Endothelial cell of umbilical vein (primary cell): ENCODE measurements around the gene PLEKHG3. TPM values are rescaled to one million over a fixed set of nuclear protein-coding genes. Genes with fewer than 3 reads are reported as not detected.

Experiments used
- BruUV-seq: library from RNA; stranded (reverse); fragments of 400-500 nt; replicated peaks from 2 replicates; lab custom pipeline; 2021; lab: Mats Ljungman, UMichigan
- CTCF ChIA-PET: fragments of 300-600, 350-600 bp; sonication (Branson Sonifier 250); formaldehyde crosslinking; loops from one replicate; lab custom pipeline; 2021; ENCODE audit warnings: antibody characterized with exemption, inconsistent platforms; lab: Charles Lee
- POLR2A ChIA-PET: fragments of 300-600, 350-600 bp; sonication (Branson Sonifier 250); formaldehyde crosslinking; loops from one replicate; lab custom pipeline; 2021; ENCODE audit warnings: antibody characterized with exemption, inconsistent platforms; lab: Charles Lee
- DNase-seq: peaks from one replicate; pipeline ENCODE4 v3.0.0-alpha.2; 2011; ENCODE audit warnings: low read depth, low spot score
- FAIRE-seq: peaks from 2 replicates; lab custom pipeline; 2011; peaks lifted over from hg19 to GRCh38; lab: Jason Lieb, UNC
- H2AFZ ChIP-seq: 2 replicates; pipeline ENCODE4 v1.6.0; 2012; ENCODE audit warnings: low read depth, low read length, control low read depth, inconsistent platforms
- H3K27ac ChIP-seq: 2 replicates; pipeline ENCODE4 v1.5.1; 2011; ENCODE audit warnings: low read depth, mild to moderate bottlenecking, control low read depth, low read length, moderate library complexity; ENCODE audit not compliant: insufficient read depth
- H3K27me3 ChIP-seq, 2 experiments: 2 replicates each; pipeline versions ENCODE4 v1.6.0 to v1.6.1; 2011; ENCODE audit warnings: low read length in 2 of 2, mixed read lengths in 1 of 2; ENCODE audit not compliant: control insufficient read depth in 2 of 2, insufficient read depth in 2 of 2
- H3K36me3 ChIP-seq, 2 experiments: 2 replicates in 1 of 2; 3 replicates in 1 of 2; pipeline ENCODE4 v1.5.1; 2011; ENCODE audit warnings: low read length in 2 of 2, mild to moderate bottlenecking in 1 of 2, moderate library complexity in 1 of 2; ENCODE audit not compliant: control insufficient read depth in 2 of 2, insufficient read depth in 2 of 2; ENCODE audit errors: extremely low read depth in 1 of 2
- H3K4me1 ChIP-seq: 3 replicates; pipeline ENCODE4 v1.5.1; 2011; ENCODE audit warnings: mild to moderate bottlenecking, low read length; ENCODE audit not compliant: control insufficient read depth, insufficient read depth; ENCODE audit errors: extremely low read depth
- H3K4me2 ChIP-seq: 2 replicates; pipeline ENCODE4 v1.6.1; 2011; ENCODE audit warnings: low read length, control low read depth, mixed read lengths; ENCODE audit not compliant: insufficient read depth
- H3K4me3 ChIP-seq, 3 experiments: fragments of 200-600 bp in 1 of 3; sonication (generic), shearing (Covaris generic) in 1 of 3; replicated peaks in 1 of 3; 2 replicates each; pipeline ENCODE4 v1.5.1; 2011 to 2016; ENCODE audit warnings: control low read depth in 3 of 3, low read length in 3 of 3, mild to moderate bottlenecking in 2 of 3, inconsistent platforms in 1 of 3, low read depth in 1 of 3, moderate library complexity in 1 of 3; ENCODE audit not compliant: insufficient read depth in 1 of 3
- H3K79me2 ChIP-seq: 2 replicates; pipeline ENCODE4 v1.6.0; 2012; ENCODE audit warnings: low read length, inconsistent platforms; ENCODE audit not compliant: control insufficient read depth, insufficient read depth
- H3K9ac ChIP-seq: replicated peaks from 2 replicates; pipeline ENCODE3; 2011; ENCODE audit warnings: low read length, control low read depth; ENCODE audit not compliant: insufficient read depth; ENCODE audit errors: extremely low read depth
- H3K9me1 ChIP-seq: replicated peaks from 3 replicates; pipeline ENCODE4 v1.6.0; 2011; ENCODE audit warnings: mild to moderate bottlenecking, low read length; ENCODE audit not compliant: control insufficient read depth, insufficient read depth; ENCODE audit errors: extremely low read depth
- H3K9me3 ChIP-seq: replicated peaks from 2 replicates; pipeline ENCODE4 v1.5.1; 2012; ENCODE audit warnings: low read length, inconsistent platforms; ENCODE audit not compliant: control insufficient read depth, insufficient read depth
- H4K20me1 ChIP-seq: replicated peaks from 2 replicates; pipeline ENCODE3; 2011; ENCODE audit warnings: mild to moderate bottlenecking, low read length; ENCODE audit not compliant: control insufficient read depth, insufficient read depth; ENCODE audit errors: extremely low read depth
- EZH2 ChIP-seq: IDR thresholded peaks from 2 replicates; pipeline ENCODE4 v1.6.1; 2012; ENCODE audit warnings: borderline replicate concordance, low read depth, mild to moderate bottlenecking, moderate library complexity, low read length, inconsistent platforms; ENCODE audit not compliant: severe bottlenecking
- FOS ChIP-seq: IDR thresholded peaks from 2 replicates; pipeline ENCODE4 v1.6.1; 2011; ENCODE audit warnings: mild to moderate bottlenecking, low read length, moderate library complexity, borderline replicate concordance; ENCODE audit not compliant: insufficient read depth
- GATA2 ChIP-seq: IDR thresholded peaks from 2 replicates; pipeline ENCODE4 v1.7.0; 2011; ENCODE audit warnings: low read depth, mild to moderate bottlenecking, moderate library complexity, mixed read lengths, low read length; ENCODE audit not compliant: insufficient read length, insufficient read depth
- JUN ChIP-seq: IDR thresholded peaks from 2 replicates; pipeline ENCODE4 v1.6.1; 2011; ENCODE audit warnings: borderline replicate concordance, low read depth; ENCODE audit not compliant: insufficient read length, insufficient read depth
- MAX ChIP-seq: IDR thresholded peaks from 2 replicates; pipeline ENCODE4 v1.6.1; 2011; ENCODE audit not compliant: insufficient read depth, insufficient read length
- MYC ChIP-seq: IDR thresholded peaks from one replicate; pipeline ENCODE4 v1.6.1; 2011; ENCODE audit warnings: mild to moderate bottlenecking, low read depth, low read length
- POLR2A ChIP-seq: IDR thresholded peaks from 2 replicates; pipeline ENCODE4 v1.6.1; 2012; ENCODE audit warnings: low read depth, mild to moderate bottlenecking, control low read depth, low read length
- POLR2AphosphoS5 ChIP-seq: IDR thresholded peaks from 2 replicates; pipeline ENCODE4 v1.6.1; 2012; ENCODE audit warnings: low read depth, mild to moderate bottlenecking, control low read depth, low read length, moderate library complexity; ENCODE audit not compliant: insufficient read depth
- dilution Hi-C: fragments of 300-500 bp; cut with MboI; formaldehyde crosslinking; loops from one replicate; pipeline ENCODE4 v1.15.0; 2019; ENCODE audit warnings: low sequenced_read_pairs; ENCODE audit not compliant: extremely low pct_ligation_motif_present
- intact Hi-C: fragments of 100-400 bp; cut with micrococcal nuclease; formaldehyde crosslinking; loops from one replicate; pipeline ENCODE4 v1.10.0; 2022
- polyA plus RNA-seq, 4 experiments: library from polyadenylated mRNA; depleted of rRNA in 3 of 4; stranded (reverse) in 3 of 4; unstranded in 1 of 4; fragments of >200 nt; gene quantifications; 2 replicates each; pipeline versions ENCODE4 v1.2.1 to v1.2.3, GENCODE V29; 2011 to 2012; ENCODE audit warnings: missing spikeins in 1 of 4
- total RNA-seq: library from RNA; stranded (reverse); gene quantifications from 2 replicates; pipeline ENCODE4 v1.2.3, GENCODE V29; 2021
- TF ChIP-seq, protein P1 (sequence below), 2 donors: IDR thresholded peaks; 1 replicate in 1 of 2; 2 replicates in 1 of 2; pipeline ENCODE4 v1.5.1; 2011; ENCODE audit warnings: low read length in 2 of 2, mild to moderate bottlenecking in 2 of 2, moderate library complexity in 2 of 2, control low read depth in 1 of 2, inconsistent platforms in 1 of 2, low read depth in 1 of 2; ENCODE audit not compliant: insufficient read depth in 1 of 2; ENCODE audit errors: extremely low read depth in 1 of 2

Gene PLEKHG3
- total and polyA plus RNA-seq, 2 donors (not counting 3 experiments of a cell fraction or from before 2014, with no cell fraction given): 6.6 to 8.0 TPM

DNA sequence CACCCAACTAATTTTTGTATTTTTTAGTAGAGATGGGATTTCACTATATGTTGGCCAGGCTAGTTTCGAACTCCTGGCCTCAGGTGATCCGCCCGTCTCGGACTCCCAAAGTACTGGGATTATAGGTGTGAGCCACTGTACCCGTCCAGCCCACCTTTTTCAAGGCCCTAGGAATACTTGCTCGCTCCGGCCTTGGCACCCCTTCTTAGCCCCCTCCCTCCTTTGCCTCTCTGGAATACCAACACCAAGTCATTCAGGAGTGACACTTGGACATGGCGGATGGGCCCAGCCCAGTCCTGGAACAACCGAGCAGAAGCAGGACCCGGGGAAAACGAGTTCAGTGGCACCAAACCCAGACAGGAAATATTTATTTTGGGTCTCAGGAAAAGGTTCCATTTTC is 29.1 kb downstream of the PLEKHG3 start:
- no peaks in the 10 kb centered on the region for H3K79me2 ChIP-seq
- dilution Hi-C loops: no loop called here
- H3K4me3 ChIP-seq: no peak overlapping the region
- H3K9me3 ChIP-seq: no peaks in the 10 kb centered on the region
- no peaks in the 10 kb centered on the region for H4K20me1 ChIP-seq
- intact Hi-C loops: no loop called here
- H3K27ac ChIP-seq: no peak overlapping the region
- DNase-seq (no peak), FAIRE-seq (no peak)
- TF ChIP-seq, protein P1, sequence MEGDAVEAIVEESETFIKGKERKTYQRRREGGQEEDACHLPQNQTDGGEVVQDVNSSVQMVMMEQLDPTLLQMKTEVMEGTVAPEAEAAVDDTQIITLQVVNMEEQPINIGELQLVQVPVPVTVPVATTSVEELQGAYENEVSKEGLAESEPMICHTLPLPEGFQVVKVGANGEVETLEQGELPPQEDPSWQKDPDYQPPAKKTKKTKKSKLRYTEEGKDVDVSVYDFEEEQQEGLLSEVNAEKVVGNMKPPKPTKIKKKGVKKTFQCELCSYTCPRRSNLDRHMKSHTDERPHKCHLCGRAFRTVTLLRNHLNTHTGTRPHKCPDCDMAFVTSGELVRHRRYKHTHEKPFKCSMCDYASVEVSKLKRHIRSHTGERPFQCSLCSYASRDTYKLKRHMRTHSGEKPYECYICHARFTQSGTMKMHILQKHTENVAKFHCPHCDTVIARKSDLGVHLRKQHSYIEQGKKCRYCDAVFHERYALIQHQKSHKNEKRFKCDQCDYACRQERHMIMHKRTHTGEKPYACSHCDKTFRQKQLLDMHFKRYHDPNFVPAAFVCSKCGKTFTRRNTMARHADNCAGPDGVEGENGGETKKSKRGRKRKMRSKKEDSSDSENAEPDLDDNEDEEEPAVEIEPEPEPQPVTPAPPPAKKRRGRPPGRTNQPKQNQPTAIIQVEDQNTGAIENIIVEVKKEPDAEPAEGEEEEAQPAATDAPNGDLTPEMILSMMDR (IDR thresholded peaks at IDR 0.05; ENCODE audit: extremely low read depth in 1 of 2, insufficient read depth in 1 of 2, low read depth in 1 of 2, low read length in 2 of 2): no peak
- TF ChIP-seq MYC (no peak), FOS (no peak), POLR2AphosphoS5 (no peak), POLR2A (no peak), JUN (no peak), MAX (no peak), EZH2 (no peak), GATA2 (no peak)
- ChIA-PET CTCF (no interaction called here), POLR2A (no interaction called here)
- no peak overlapping the region for H3K4me2 ChIP-seq
- H3K9ac ChIP-seq: no peak overlapping the region
- H3K9me1 ChIP-seq: no peaks in the 10 kb centered on the region
- no peaks in the 10 kb centered on the region for H3K36me3 ChIP-seq
- no TSS peak for BruUV-seq
- H3K27me3 ChIP-seq: no peaks in the 10 kb centered on the region
- H2AFZ ChIP-seq: no peak overlapping the region
- no peaks in the 10 kb centered on the region for H3K4me1 ChIP-seq
